H1 (cell line): ENCODE results near the gene FCER2. TPM values are rescaled to one million over a fixed set of nuclear protein-coding genes. Genes with fewer than 3 reads are reported as not detected.

Experiments
- ASH2L ChIP-seq: fragments of 200-600, 300-600 bp; sonication (generic); IDR thresholded peaks from one replicate; pipeline ENCODE4 v1.7.1; 2017; ENCODE audit warnings: low read length
- ATF2 ChIP-seq: IDR thresholded peaks from 2 replicates; pipeline ENCODE4 v1.6.1; 2012; ENCODE audit warnings: low read length, inconsistent platforms
- CBX5 ChIP-seq: fragments of 300-800, 300-1000 bp; sonication (generic); IDR thresholded peaks from 2 replicates; pipeline ENCODE4 v1.7.1; 2016; ENCODE audit warnings: antibody characterized with exemption, low read length, low read depth
- CBX8 ChIP-seq: fragments of 300-800, 300-1000 bp; sonication (generic); IDR thresholded peaks from 2 replicates; pipeline ENCODE4 v1.7.1; 2016; ENCODE audit warnings: low read depth, low read length, borderline replicate concordance
- CEBPB ChIP-seq: IDR thresholded peaks from 2 replicates; pipeline ENCODE4 v1.6.1; 2012; ENCODE audit warnings: low read depth, low read length
- CREB1 ChIP-seq: IDR thresholded peaks from 2 replicates; pipeline ENCODE4 v1.6.1; 2012; ENCODE audit warnings: inconsistent platforms
- E2F6 ChIP-seq: IDR thresholded peaks from 2 replicates; pipeline ENCODE4 v1.6.1; 2012; ENCODE audit warnings: inconsistent platforms
- EGR1 ChIP-seq: IDR thresholded peaks from 2 replicates; pipeline ENCODE4 v1.6.1; 2011; ENCODE audit warnings: low read depth, low read length, borderline replicate concordance
- KDM1A ChIP-seq: fragments of 200-600, 300-600 bp; sonication (generic); IDR thresholded peaks from 2 replicates; pipeline ENCODE4 v1.7.1; 2016; ENCODE audit warnings: mild to moderate bottlenecking, low read length, borderline replicate concordance
- POLR2AphosphoS5 ChIP-seq: IDR thresholded peaks from 2 replicates; pipeline ENCODE4 v1.6.1; 2011; ENCODE audit warnings: low read depth, low read length
- POU5F1 ChIP-seq: IDR thresholded peaks from 2 replicates; pipeline ENCODE4 v1.6.1; 2011; ENCODE audit warnings: low read depth, mild to moderate bottlenecking, low read length, moderate library complexity
- RAD21 ChIP-seq, 2 experiments: IDR thresholded peaks in 1 of 2; conservative IDR thresholded peaks in 1 of 2; 2 replicates each; pipeline ENCODE4 v1.6.1; 2011; ENCODE audit warnings: low read depth in 2 of 2, low read length in 2 of 2, improper control_type of control experiment in 1 of 2, inconsistent platforms in 1 of 2, mild to moderate bottlenecking in 1 of 2, moderate library complexity in 1 of 2
- RBBP5 ChIP-seq: IDR thresholded peaks from 2 replicates; pipeline ENCODE4 v1.7.1; 2012; ENCODE audit warnings: low read depth, mild to moderate bottlenecking, inconsistent platforms, low read length, moderate library complexity, borderline replicate concordance
- RXRA ChIP-seq: IDR thresholded peaks from 2 replicates; pipeline ENCODE4 v1.6.1; 2011; ENCODE audit warnings: low read depth, mild to moderate bottlenecking, low read length, moderate library complexity; ENCODE audit not compliant: insufficient read depth
- SAP30 ChIP-seq: fragments of 300-600 bp; sonication (generic); IDR thresholded peaks from 2 replicates; pipeline ENCODE4 v1.7.1; 2012; ENCODE audit warnings: low read length, moderate library complexity, mild to moderate bottlenecking, inconsistent platforms; ENCODE audit not compliant: insufficient read depth, insufficient replicate concordance
- SIRT6 ChIP-seq: IDR thresholded peaks from one replicate; pipeline ENCODE4 v1.7.1; 2012; ENCODE audit warnings: low read length, inconsistent platforms
- SP1 ChIP-seq: IDR thresholded peaks from 2 replicates; pipeline ENCODE4 v1.6.1; 2011; ENCODE audit warnings: low read depth, low read length
- SP2 ChIP-seq: IDR thresholded peaks from 2 replicates; pipeline ENCODE4 v1.6.1; 2012; ENCODE audit warnings: mild to moderate bottlenecking, low read length, inconsistent platforms
- TAF1 ChIP-seq: IDR thresholded peaks from 2 replicates; pipeline ENCODE4 v1.6.1; 2011; ENCODE audit warnings: mild to moderate bottlenecking, low read depth, low read length
- TAF7 ChIP-seq: optimal IDR thresholded peaks from 2 replicates; pipeline ENCODE3; 2011; ENCODE audit warnings: low read depth, mild to moderate bottlenecking, inconsistent platforms, low read length, moderate library complexity, borderline replicate concordance
- polyA plus RNA-seq, 7 experiments: library from polyadenylated mRNA; depleted of rRNA in 3 of 7; stranded (reverse) in 5 of 7; unstranded in 2 of 7; fragments of >200 nt in 5 of 7; fragments of 200-250 nt in 2 of 7; gene quantifications; 1 replicate in 5 of 7; 2 replicates in 1 of 7; 4 replicates in 1 of 7; pipeline versions ENCODE4 v1.2.1 to v1.2.3, GENCODE V29; 2011 to 2013; ENCODE audit warnings: missing spikeins in 2 of 7, mixed read lengths in 2 of 7
- total RNA-seq: library from RNA; stranded (reverse); fragmentation: NEBNext Ultra II Directional; extraction: Animal tissue kit (Norgen Biotek cat#: 25700); gene quantifications from 2 replicates; pipeline ENCODE4 v1.2.1, GENCODE V29; 2021
- TF ChIP-seq, protein P1 (sequence below): IDR thresholded peaks from 2 replicates; pipeline ENCODE4 v1.6.1; 2011; ENCODE audit warnings: low read depth, mild to moderate bottlenecking, low read length; ENCODE audit not compliant: insufficient read depth
- TF ChIP-seq, protein P2 (sequence below): IDR thresholded peaks from 2 replicates; pipeline ENCODE4 v1.6.1; 2012; ENCODE audit warnings: inconsistent platforms

FCER2 gene
- total and polyA plus RNA-seq, 2 of the 8 experiments (the other 6 are each of a cell fraction or from before 2014, with no cell fraction given): 0.67 TPM; not detected in 1

DNA sequence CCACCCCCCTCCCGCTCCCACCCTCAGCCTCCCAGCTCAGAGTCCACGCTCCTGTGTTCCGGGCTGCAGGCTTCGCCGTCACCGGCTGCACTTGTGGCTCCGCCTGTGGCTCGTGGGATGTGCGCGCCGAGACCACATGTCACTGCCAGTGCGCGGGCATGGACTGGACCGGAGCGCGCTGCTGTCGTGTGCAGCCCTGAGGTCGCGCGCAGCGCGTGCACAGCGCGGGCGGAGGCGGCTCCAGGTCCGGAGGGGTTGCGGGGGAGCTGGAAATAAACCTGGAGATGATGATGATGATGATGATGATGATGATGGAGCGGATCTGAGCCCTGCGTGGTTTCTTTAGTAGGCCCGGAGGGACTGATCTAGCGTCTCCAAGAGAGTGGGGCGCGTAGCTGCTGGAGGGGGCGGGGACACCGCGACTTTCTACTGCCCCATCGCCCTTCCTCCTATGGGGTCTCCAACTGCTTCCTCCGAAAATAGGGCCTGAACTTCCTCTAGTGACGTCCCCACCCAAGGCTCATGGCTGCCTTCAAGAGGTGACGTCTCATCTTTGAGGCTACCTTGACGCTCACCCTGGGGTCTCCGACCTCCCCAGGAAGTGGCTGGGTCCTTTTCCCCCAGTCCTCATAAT, 31.7 kb downstream of the FCER2 start (continued):
- TF ChIP-seq CBX8 (no peak), CBX5 (no peak), CEBPB (no peak), TAF1 (0 out of 2 replicates have a peak, but pooled peaks have one; percentile 16), RAD21 (IDR thresholded peaks at IDR 0.05 in 1 of 2, conservative IDR thresholded peaks at IDR 0.05 in 1 of 2; ENCODE audit: low read depth in 2 of 2, low read length in 2 of 2) (no peak), ATF2 (no peak), SAP30 (no peak), E2F6 (peak; percentile 45; the same call in 1 of the 2 replicates), SP2 (no peak), POU5F1 (no peak), RXRA (no peak), RBBP5 (no peak), KDM1A (no peak), ASH2L (no peak), EGR1 (no peak), SP1 (no peak), POLR2AphosphoS5 (no peak), CREB1 (peak; percentile 70), SIRT6 (no peak), TAF7 (no peak)
- TF ChIP-seq, protein P1, sequence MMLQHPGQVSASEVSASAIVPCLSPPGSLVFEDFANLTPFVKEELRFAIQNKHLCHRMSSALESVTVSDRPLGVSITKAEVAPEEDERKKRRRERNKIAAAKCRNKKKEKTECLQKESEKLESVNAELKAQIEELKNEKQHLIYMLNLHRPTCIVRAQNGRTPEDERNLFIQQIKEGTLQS: no peak
- TF ChIP-seq, protein P2, sequence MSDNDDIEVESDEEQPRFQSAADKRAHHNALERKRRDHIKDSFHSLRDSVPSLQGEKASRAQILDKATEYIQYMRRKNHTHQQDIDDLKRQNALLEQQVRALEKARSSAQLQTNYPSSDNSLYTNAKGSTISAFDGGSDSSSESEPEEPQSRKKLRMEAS: peak; percentile 66
